Neural crest cell (in vitro differentiated cells): ENCODE data around the gene PDXK. TPM values are rescaled to one million over a fixed set of nuclear protein-coding genes. Genes with fewer than 3 reads are reported as not detected.

ENCODE experiments used
- DNase-seq: peaks from one replicate; pipeline ENCODE4 v3.0.0; 2021; ENCODE audit warnings: low read depth, mixed read lengths, low spot score
- H3K27ac Mint-ChIP-seq: one replicate; pipeline ENCODE4 v1.8.0; 2021; ENCODE audit warnings: mild to moderate bottlenecking, mixed read lengths; ENCODE audit not compliant: unreplicated experiment
- H3K27me3 Mint-ChIP-seq: 2 replicates; pipeline ENCODE4 v1.8.0; 2021; ENCODE audit warnings: low read depth, mild to moderate bottlenecking, mixed read lengths
- H3K36me3 Mint-ChIP-seq: 2 replicates; pipeline ENCODE4 v1.8.0; 2021; ENCODE audit warnings: low read depth, mild to moderate bottlenecking, mixed read lengths
- H3K4me1 Mint-ChIP-seq: 2 replicates; pipeline ENCODE4 v1.8.0; 2021; ENCODE audit warnings: mixed read lengths
- H3K4me3 Mint-ChIP-seq: one replicate; pipeline ENCODE4 v1.8.0; 2021; ENCODE audit warnings: mild to moderate bottlenecking, mixed read lengths
- H3K9me3 Mint-ChIP-seq: 2 replicates; pipeline ENCODE4 v1.8.0; 2021; ENCODE audit warnings: mixed read lengths
- total RNA-seq: library from RNA; stranded (reverse); gene quantifications from 2 replicates; pipeline ENCODE4 v1.2.1, GENCODE V29; 2021
- TF ChIP-seq, protein P1 (sequence below): fragments of 200-600 bp; sonication (generic); conservative IDR thresholded peaks from 2 replicates; pipeline ENCODE4 v1.5.0; 2021; ENCODE audit warnings: antibody characterized with exemption, mild to moderate bottlenecking

Gene PDXK
- total RNA-seq, 1 donor from 2014 or later = 67.3 TPM

- Mint-ChIP-seq H3K27ac (no peak overlapping the region), H3K4me1 (peaks cover 13% of the 10 kb centered on the region), H3K4me3 (peak overlapping the region; percentile 45), H3K9me3 (no peaks in the 10 kb centered on the region), H3K36me3 (no peaks in the 10 kb centered on the region), H3K27me3 (peaks cover 3% of the 10 kb centered on the region)
- TF ChIP-seq, protein P1, sequence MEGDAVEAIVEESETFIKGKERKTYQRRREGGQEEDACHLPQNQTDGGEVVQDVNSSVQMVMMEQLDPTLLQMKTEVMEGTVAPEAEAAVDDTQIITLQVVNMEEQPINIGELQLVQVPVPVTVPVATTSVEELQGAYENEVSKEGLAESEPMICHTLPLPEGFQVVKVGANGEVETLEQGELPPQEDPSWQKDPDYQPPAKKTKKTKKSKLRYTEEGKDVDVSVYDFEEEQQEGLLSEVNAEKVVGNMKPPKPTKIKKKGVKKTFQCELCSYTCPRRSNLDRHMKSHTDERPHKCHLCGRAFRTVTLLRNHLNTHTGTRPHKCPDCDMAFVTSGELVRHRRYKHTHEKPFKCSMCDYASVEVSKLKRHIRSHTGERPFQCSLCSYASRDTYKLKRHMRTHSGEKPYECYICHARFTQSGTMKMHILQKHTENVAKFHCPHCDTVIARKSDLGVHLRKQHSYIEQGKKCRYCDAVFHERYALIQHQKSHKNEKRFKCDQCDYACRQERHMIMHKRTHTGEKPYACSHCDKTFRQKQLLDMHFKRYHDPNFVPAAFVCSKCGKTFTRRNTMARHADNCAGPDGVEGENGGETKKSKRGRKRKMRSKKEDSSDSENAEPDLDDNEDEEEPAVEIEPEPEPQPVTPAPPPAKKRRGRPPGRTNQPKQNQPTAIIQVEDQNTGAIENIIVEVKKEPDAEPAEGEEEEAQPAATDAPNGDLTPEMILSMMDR = no peak
- no peak for DNase-seq
Observed at GRCh38 chr21:43783098-43783700, 64.3 kb downstream of the PDXK start.

DNA sequence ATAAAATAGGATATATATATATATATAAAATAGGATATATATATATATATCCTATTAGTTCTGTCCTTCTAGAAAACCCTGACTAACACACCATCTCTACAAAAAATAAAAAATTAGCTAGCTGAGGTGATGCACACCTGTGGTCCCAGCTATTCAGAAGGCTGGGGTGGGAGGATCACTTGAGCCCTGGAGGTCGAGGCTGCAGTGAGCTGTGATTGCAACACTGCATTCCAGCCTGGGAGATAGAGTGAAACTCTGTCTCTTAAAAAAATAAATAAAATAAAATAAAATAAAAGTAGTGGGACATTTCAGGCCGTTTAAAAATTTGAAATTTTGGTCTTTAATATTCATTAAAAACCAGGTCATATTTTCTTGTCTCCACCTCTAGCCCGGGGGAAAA lies 66.2 kb downstream of the PDXK start:
- DNase-seq = no peak
- peak overlapping the region; percentile 67 for H3K4me3 Mint-ChIP-seq
- no peaks in the 10 kb centered on the region for H3K9me3 Mint-ChIP-seq
- peaks cover 7% of the 10 kb centered on the region for H3K4me1 Mint-ChIP-seq
- TF ChIP-seq, protein P1 = no peak
- H3K36me3 Mint-ChIP-seq = no peaks in the 10 kb centered on the region
- no peak overlapping the region for H3K27ac Mint-ChIP-seq
- peaks cover 3% of the 10 kb centered on the region for H3K27me3 Mint-ChIP-seq

- Mint-ChIP-seq H3K9me3 (no peaks in the 10 kb centered on the region), H3K27me3 (peaks cover 3% of the 10 kb centered on the region), H3K4me3 (peak overlapping the region; percentile 80), H3K36me3 (no peaks in the 10 kb centered on the region), H3K27ac (no peak overlapping the region), H3K4me1 (peaks cover 16% of the 10 kb centered on the region)
- TF ChIP-seq, protein P1 = no peak
- DNase-seq = no peak
Observed at GRCh38 chr21:43786300-43786806, 67.4 kb downstream of the PDXK start.

- Mint-ChIP-seq H3K27me3 (peaks cover 3% of the 10 kb centered on the region), H3K4me1 (peaks cover 18% of the 10 kb centered on the region), H3K27ac (no peak overlapping the region), H3K36me3 (no peaks in the 10 kb centered on the region), H3K9me3 (no peaks in the 10 kb centered on the region), H3K4me3 (peak overlapping the region; percentile 80)
- no peak for DNase-seq
- TF ChIP-seq, protein P1 = no peak
Observed at GRCh38 chr21:43786807-43787440, 68.0 kb downstream of the PDXK start.

DNA sequence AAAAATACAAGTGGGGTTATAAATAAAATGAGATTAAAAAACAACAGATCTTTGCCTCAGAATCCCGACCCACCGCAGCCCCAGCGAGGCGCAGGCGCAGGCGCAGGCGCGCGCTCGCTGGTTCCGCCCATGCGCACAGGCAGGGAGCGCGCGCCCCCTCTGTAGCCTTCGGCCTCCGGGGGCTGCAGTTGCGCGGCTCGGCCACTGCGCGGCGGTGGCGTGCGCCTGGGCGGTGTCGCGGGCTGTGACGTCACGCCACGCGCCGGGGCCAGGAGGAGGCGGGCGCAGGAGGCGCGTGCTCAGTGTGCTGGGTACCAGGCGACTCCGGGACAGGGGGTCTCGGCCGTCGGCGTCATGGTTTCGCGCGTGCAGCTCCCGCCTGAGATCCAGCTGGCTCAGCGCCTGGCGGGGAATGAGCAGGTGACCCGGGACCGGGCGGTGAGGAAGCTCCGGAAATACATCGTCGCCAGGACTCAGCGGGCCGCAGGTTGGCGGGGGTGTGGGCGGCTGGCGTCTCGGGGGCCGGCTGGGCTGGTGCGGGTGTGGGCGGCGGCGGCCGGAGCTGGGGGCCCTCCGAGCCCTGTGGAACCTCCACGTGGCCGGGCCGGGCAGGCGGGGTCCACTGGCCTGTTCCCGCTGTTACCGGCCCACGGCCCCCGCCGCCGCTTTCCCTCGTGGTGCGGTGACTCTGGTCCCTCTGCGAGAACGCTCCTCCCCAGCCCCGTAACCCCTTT lies 70.5 kb downstream of the PDXK start, which contains the start of gene RRP1:
TSS of gene RRP1 (plus strand) at position 302 of the 734 bp plus-strand sequence. CDS start at position 355, 53 bp downstream.
- TF ChIP-seq, protein P1 = peak; percentile 97
- peak within 1 kb of the TSS; percentile 78 for H3K27ac Mint-ChIP-seq
- H3K27me3 Mint-ChIP-seq = peaks cover 3% of the 10 kb centered on the region
- peak; percentile 99 for DNase-seq
- peaks cover 21% of the 10 kb centered on the region for H3K4me1 Mint-ChIP-seq
- H3K9me3 Mint-ChIP-seq = no peaks in the 10 kb centered on the region
- H3K36me3 Mint-ChIP-seq = no peaks in the 10 kb centered on the region
- peak within 1 kb of the TSS; percentile 97 for H3K4me3 Mint-ChIP-seq
